RPMI8226 (cell line): ENCODE measurements around the gene UBN1.

Experiments used
- DNase-seq: peaks from one replicate; pipeline ENCODE4 v3.0.0-alpha.2; 2015

UBN1 gene

GRCh38 chr16:4814542-4815173 is 32.6 kb upstream of the UBN1 start:
- no peak for DNase-seq

- DNase-seq = no peak
Measured at GRCh38 chr16:4820652-4821051, 26.6 kb upstream of the UBN1 start.

GRCh38 chr16:4825196-4825595 is 22.1 kb upstream of the UBN1 start:
- no peak for DNase-seq

GRCh38 chr16:4826526-4826925 is 20.8 kb upstream of the UBN1 start:
- no peak for DNase-seq

- no peak for DNase-seq
Measured at GRCh38 chr16:4826980-4827379, 20.3 kb upstream of the UBN1 start.

GRCh38 chr16:4828567-4829321 is 18.5 kb upstream of the UBN1 start:
- DNase-seq = no peak

- DNase-seq = no peak
Measured at GRCh38 chr16:4830408-4830807, 16.9 kb upstream of the UBN1 start.

- DNase-seq = no peak
Measured at GRCh38 chr16:4831616-4832015, 15.7 kb upstream of the UBN1 start.

GRCh38 chr16:4832698-4833343 is 14.5 kb upstream of the UBN1 start:
- DNase-seq = no peak

- DNase-seq = no peak
Measured at GRCh38 chr16:4833584-4833983, 13.7 kb upstream of the UBN1 start.

GRCh38 chr16:4836727-4837126 is 10.6 kb upstream of the UBN1 start:
- no peak for DNase-seq

- no peak for DNase-seq
Measured at GRCh38 chr16:4837733-4838501, 9.4 kb upstream of the UBN1 start.

GRCh38 chr16:4839942-4840341 is 7.3 kb upstream of the UBN1 start:
- DNase-seq = no peak

- no peak for DNase-seq
Measured at GRCh38 chr16:4840984-4841383, 6.3 kb upstream of the UBN1 start.

- peak; percentile 67 for DNase-seq
Measured at GRCh38 chr16:4846503-4846900, 779 bp upstream of the UBN1 start.

- peak; percentile 67 for DNase-seq
Measured at GRCh38 chr16:4847774-4848587, 700 bp downstream of the UBN1 start.

GRCh38 chr16:4850211-4850610 is 2.9 kb downstream of the UBN1 start:
- DNase-seq = no peak

- no peak for DNase-seq
Measured at GRCh38 chr16:4852221-4852872, 5.1 kb downstream of the UBN1 start.

- DNase-seq = no peak
Measured at GRCh38 chr16:4855371-4855770, 8.1 kb downstream of the UBN1 start.

- DNase-seq = no peak
Measured at GRCh38 chr16:4855804-4856203, 8.5 kb downstream of the UBN1 start.

- no peak for DNase-seq
Measured at GRCh38 chr16:4859190-4859899, 12.1 kb downstream of the UBN1 start.
